ENCODE data around the gene CFAP251.

Gene CFAP251

GRCh38 chr12:122006186-122006926 is 88.0 kb downstream of the CFAP251 start:
- Histone ChIP-seq H3K9ac (ENCODE audit: low read length in 2 of 2) (no peak overlapping the region), H3K9me3 (ENCODE audit: control insufficient read depth in 2 of 2, low read length in 2 of 2) (no peaks in the 10 kb centered on the region), H3K4me1 (ENCODE audit: control insufficient read depth, insufficient read depth, low read length) (no peaks in the 10 kb centered on the region), H3K36me3 (ENCODE audit: control insufficient read depth in 2 of 2, insufficient read depth in 2 of 2, low read length in 2 of 2) (no peaks in the 10 kb centered on the region), H3K4me3 (ENCODE audit: low read length in 2 of 2) (no peak overlapping the region), H3K27ac (ENCODE audit: low read length) (no peak overlapping the region), H3K27me3 (ENCODE audit: control insufficient read depth in 1 of 2, insufficient read depth in 2 of 2, low read length in 2 of 2) (no peaks in the 10 kb centered on the region)

GRCh38 chr12:122009741-122010140 is 91.3 kb downstream of the CFAP251 start:
- no peaks in the 10 kb centered on the region for H3K4me1 ChIP-seq (ENCODE audit: control insufficient read depth, insufficient read depth, low read length)
- H3K9me3 ChIP-seq (ENCODE audit: control insufficient read depth in 2 of 2, low read length in 2 of 2): no peaks in the 10 kb centered on the region
- no peaks in the 10 kb centered on the region for H3K36me3 ChIP-seq (ENCODE audit: control insufficient read depth in 2 of 2, insufficient read depth in 2 of 2, low read length in 2 of 2)
- no peak overlapping the region for H3K27ac ChIP-seq (ENCODE audit: low read length)
- no peaks in the 10 kb centered on the region for H3K27me3 ChIP-seq (ENCODE audit: control insufficient read depth in 1 of 2, insufficient read depth in 2 of 2, low read length in 2 of 2)
- no peak overlapping the region for H3K4me3 ChIP-seq (ENCODE audit: low read length in 2 of 2)
- no peak overlapping the region for H3K9ac ChIP-seq (ENCODE audit: low read length in 2 of 2)

- H3K4me3 ChIP-seq (ENCODE audit: low read length in 2 of 2): no peak overlapping the region
- no peak overlapping the region for H3K27ac ChIP-seq (ENCODE audit: low read length)
- H3K9ac ChIP-seq (ENCODE audit: low read length in 2 of 2): no peak overlapping the region
- no peaks in the 10 kb centered on the region for H3K27me3 ChIP-seq (ENCODE audit: control insufficient read depth in 1 of 2, insufficient read depth in 2 of 2, low read length in 2 of 2)
- no peaks in the 10 kb centered on the region for H3K9me3 ChIP-seq (ENCODE audit: control insufficient read depth in 2 of 2, low read length in 2 of 2)
- no peaks in the 10 kb centered on the region for H3K4me1 ChIP-seq (ENCODE audit: control insufficient read depth, insufficient read depth, low read length)
- H3K36me3 ChIP-seq (ENCODE audit: control insufficient read depth in 2 of 2, insufficient read depth in 2 of 2, low read length in 2 of 2): no peaks in the 10 kb centered on the region
Measured at GRCh38 chr12:122012184-122012583, 93.8 kb downstream of the CFAP251 start.

- Histone ChIP-seq H3K36me3 (ENCODE audit: control insufficient read depth in 2 of 2, insufficient read depth in 2 of 2, low read length in 2 of 2) (no peaks in the 10 kb centered on the region), H3K4me1 (ENCODE audit: control insufficient read depth, insufficient read depth, low read length) (no peaks in the 10 kb centered on the region), H3K9ac (ENCODE audit: low read length in 2 of 2) (no peak overlapping the region), H3K4me3 (ENCODE audit: low read length in 2 of 2) (no peak overlapping the region), H3K27me3 (ENCODE audit: control insufficient read depth in 1 of 2, insufficient read depth in 2 of 2, low read length in 2 of 2) (no peaks in the 10 kb centered on the region), H3K27ac (ENCODE audit: low read length) (no peak overlapping the region), H3K9me3 (ENCODE audit: control insufficient read depth in 2 of 2, low read length in 2 of 2) (no peaks in the 10 kb centered on the region)
Measured at GRCh38 chr12:122013136-122013535, 94.7 kb downstream of the CFAP251 start.

DNA sequence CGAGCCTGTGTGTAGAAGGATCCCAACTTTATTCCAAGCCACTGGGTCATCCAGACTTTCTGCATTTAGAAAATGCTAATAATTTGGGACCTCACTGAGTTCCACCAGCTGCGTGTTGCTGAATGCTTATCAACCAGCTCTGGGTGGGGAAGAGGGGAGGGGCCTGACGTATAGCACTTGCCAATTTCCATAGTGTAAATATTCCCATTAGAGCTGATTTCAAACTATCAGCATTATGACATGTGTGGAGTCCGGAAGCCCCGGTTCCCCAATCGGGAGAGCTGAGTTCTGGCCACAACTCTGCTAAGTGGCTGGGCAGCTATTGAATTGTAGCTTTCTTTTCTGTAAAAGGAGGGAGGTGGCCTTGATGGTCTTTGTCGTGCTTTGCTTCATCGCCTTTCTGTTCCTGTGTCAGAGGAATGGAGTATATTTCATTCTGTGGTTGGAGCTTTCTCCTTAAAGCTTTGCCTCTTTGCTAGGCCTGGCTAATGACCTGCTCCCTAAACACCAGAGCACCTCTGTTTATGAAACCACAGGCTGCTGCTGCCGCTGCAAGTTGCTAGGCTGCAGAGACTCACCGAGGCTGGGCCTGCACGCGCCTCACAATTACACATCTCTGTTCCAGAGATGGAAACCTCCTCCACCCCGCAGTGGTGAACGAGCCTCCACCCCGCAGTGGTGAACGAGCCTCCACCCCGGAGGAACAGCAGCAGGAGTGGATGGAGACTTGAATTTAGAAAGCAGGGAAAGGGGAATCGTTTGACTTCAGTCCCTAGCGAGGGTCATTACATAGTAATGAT is 95.6 kb downstream of the CFAP251 start:
- H3K4me3 ChIP-seq (ENCODE audit: low read length in 2 of 2): no peak overlapping the region
- H3K9me3 ChIP-seq (ENCODE audit: control insufficient read depth in 2 of 2, low read length in 2 of 2): no peaks in the 10 kb centered on the region
- H3K36me3 ChIP-seq (ENCODE audit: control insufficient read depth in 2 of 2, insufficient read depth in 2 of 2, low read length in 2 of 2): no peaks in the 10 kb centered on the region
- no peak overlapping the region for H3K9ac ChIP-seq (ENCODE audit: low read length in 2 of 2)
- no peak overlapping the region for H3K27ac ChIP-seq (ENCODE audit: low read length)
- no peaks in the 10 kb centered on the region for H3K27me3 ChIP-seq (ENCODE audit: control insufficient read depth in 1 of 2, insufficient read depth in 2 of 2, low read length in 2 of 2)
- no peaks in the 10 kb centered on the region for H3K4me1 ChIP-seq (ENCODE audit: control insufficient read depth, insufficient read depth, low read length)

GRCh38 chr12:122014781-122015180 is 96.4 kb downstream of the CFAP251 start:
- Histone ChIP-seq H3K9me3 (ENCODE audit: control insufficient read depth in 2 of 2, low read length in 2 of 2) (no peaks in the 10 kb centered on the region), H3K36me3 (ENCODE audit: control insufficient read depth in 2 of 2, insufficient read depth in 2 of 2, low read length in 2 of 2) (no peaks in the 10 kb centered on the region), H3K4me1 (ENCODE audit: control insufficient read depth, insufficient read depth, low read length) (no peaks in the 10 kb centered on the region), H3K9ac (ENCODE audit: low read length in 2 of 2) (no peak overlapping the region), H3K27me3 (ENCODE audit: control insufficient read depth in 1 of 2, insufficient read depth in 2 of 2, low read length in 2 of 2) (no peaks in the 10 kb centered on the region), H3K27ac (ENCODE audit: low read length) (no peak overlapping the region), H3K4me3 (ENCODE audit: low read length in 2 of 2) (no peak overlapping the region)

GRCh38 chr12:122018457-122018856 is 100.1 kb downstream of the CFAP251 start:
- Histone ChIP-seq H3K9ac (ENCODE audit: low read length in 2 of 2) (no peak overlapping the region), H3K4me3 (ENCODE audit: low read length in 2 of 2) (no peak overlapping the region), H3K4me1 (ENCODE audit: control insufficient read depth, insufficient read depth, low read length) (peaks cover 9% of the 10 kb centered on the region)

DNA sequence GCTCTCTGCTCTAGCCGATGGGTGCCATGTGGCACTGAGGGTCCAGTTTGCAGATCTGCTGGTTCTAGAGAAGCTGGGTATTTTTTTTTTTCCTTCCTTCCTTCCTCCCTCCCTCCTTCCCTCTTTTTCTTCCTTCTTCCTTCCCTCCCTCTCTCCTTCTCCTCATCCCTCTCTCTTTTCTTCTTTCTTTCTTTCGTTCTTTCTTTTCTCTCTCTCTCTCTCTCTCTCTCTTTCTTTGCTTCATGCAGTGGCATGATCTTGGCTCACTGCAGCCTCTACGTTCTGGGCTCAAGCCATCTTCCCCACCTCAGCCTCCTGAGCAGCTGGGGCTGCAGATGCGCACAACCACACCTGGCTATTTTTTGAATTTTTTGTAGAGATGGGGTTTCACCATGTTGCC is 100.5 kb downstream of the CFAP251 start:
- no peak overlapping the region for H3K9ac ChIP-seq (ENCODE audit: low read length in 2 of 2)
- peaks cover 13% of the 10 kb centered on the region for H3K4me1 ChIP-seq (ENCODE audit: control insufficient read depth, insufficient read depth, low read length)
- no peaks in the 10 kb centered on the region for H3K27me3 ChIP-seq (ENCODE audit: control insufficient read depth in 1 of 2, insufficient read depth in 2 of 2, low read length in 2 of 2)
- H3K27ac ChIP-seq (ENCODE audit: low read length): no peak overlapping the region
- no peaks in the 10 kb centered on the region for H3K9me3 ChIP-seq (ENCODE audit: control insufficient read depth in 2 of 2, low read length in 2 of 2)
- H3K36me3 ChIP-seq (ENCODE audit: control insufficient read depth in 2 of 2, insufficient read depth in 2 of 2, low read length in 2 of 2): no peaks in the 10 kb centered on the region
- H3K4me3 ChIP-seq (ENCODE audit: low read length in 2 of 2): no peak overlapping the region

More at GRCh38 chr12:122018457-122018856, 100.1 kb downstream of the CFAP251 start:
- Histone ChIP-seq H3K27ac (ENCODE audit: low read length) (no peak overlapping the region), H3K36me3 (ENCODE audit: control insufficient read depth in 2 of 2, insufficient read depth in 2 of 2, low read length in 2 of 2) (no peaks in the 10 kb centered on the region), H3K9me3 (ENCODE audit: control insufficient read depth in 2 of 2, low read length in 2 of 2) (no peaks in the 10 kb centered on the region), H3K27me3 (ENCODE audit: control insufficient read depth in 1 of 2, insufficient read depth in 2 of 2, low read length in 2 of 2) (no peaks in the 10 kb centered on the region)

DNA sequence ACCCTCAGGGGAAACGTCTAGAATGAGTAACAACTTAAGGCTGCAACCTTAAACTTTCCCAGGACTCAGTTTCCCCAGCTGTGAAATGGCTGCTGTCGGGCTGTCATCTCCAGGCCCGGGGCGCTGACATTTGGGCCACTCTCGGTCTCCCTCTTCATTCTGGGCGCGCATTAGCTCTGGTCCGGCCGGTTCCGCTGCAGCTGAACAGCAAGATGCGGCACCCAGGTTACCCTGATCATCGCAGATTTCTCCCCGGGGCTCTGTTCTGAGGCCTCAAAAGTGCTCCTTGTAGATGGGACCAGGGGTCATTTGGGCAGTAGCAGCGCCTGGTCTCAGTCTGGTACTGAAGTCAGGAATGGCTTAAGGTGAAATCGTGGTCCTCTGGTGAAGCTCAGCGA is 102.4 kb downstream of the CFAP251 start:
- Histone ChIP-seq H3K9me3 (ENCODE audit: control insufficient read depth in 2 of 2, low read length in 2 of 2) (no peaks in the 10 kb centered on the region), H3K36me3 (ENCODE audit: control insufficient read depth in 2 of 2, insufficient read depth in 2 of 2, low read length in 2 of 2) (no peaks in the 10 kb centered on the region), H3K27me3 (ENCODE audit: control insufficient read depth in 1 of 2, insufficient read depth in 2 of 2, low read length in 2 of 2) (no peaks in the 10 kb centered on the region), H3K27ac (ENCODE audit: low read length) (peak overlapping the region; percentile 46), H3K4me3 (ENCODE audit: low read length in 2 of 2) (peak overlapping the region; percentile 65 to 77), H3K9ac (ENCODE audit: low read length in 2 of 2) (peak overlapping the region in 1 of 2 donors; percentile 48), H3K4me1 (ENCODE audit: control insufficient read depth, insufficient read depth, low read length) (peaks cover 20% of the 10 kb centered on the region)

DNA sequence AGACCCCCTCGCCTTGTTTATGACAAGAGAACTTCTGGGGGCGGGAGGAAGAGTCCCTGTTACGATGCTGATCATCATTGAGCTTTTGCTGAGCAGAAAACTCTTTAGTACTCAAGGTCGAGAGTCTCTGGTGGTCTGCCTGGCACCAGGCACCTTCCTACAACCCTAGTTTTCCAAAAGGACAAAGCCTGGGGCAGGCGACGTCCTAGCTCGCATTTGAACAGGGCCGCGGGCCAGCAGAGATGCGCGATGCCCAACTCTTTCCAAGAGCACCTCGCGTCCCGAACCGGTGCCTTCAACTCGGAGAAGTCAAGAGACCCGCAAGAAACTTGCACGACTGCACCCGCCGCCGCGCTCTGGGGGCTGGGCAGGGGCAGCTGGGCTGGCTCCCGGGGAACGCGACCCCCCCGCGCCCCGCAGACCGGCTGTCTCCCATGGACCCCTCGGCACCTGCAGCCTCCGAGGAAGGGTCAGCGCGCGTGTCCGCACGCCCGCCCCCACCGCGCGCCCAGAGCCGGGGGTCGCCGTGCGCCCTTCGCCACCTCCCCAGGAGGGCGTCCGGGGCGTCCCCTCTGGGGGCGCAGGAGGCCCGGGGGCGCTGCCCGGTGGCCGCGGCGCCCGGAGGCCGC is 102.9 kb downstream of the CFAP251 start:
- Histone ChIP-seq H3K36me3 (ENCODE audit: control insufficient read depth in 2 of 2, insufficient read depth in 2 of 2, low read length in 2 of 2) (no peaks in the 10 kb centered on the region), H3K4me1 (ENCODE audit: control insufficient read depth, insufficient read depth, low read length) (peaks cover 20% of the 10 kb centered on the region), H3K4me3 (ENCODE audit: low read length in 2 of 2) (peak overlapping the region; percentile 65 to 77), H3K27me3 (ENCODE audit: control insufficient read depth in 1 of 2, insufficient read depth in 2 of 2, low read length in 2 of 2) (no peaks in the 10 kb centered on the region), H3K9ac (ENCODE audit: low read length in 2 of 2) (peak overlapping the region; percentile 48 to 64), H3K27ac (ENCODE audit: low read length) (peak overlapping the region; percentile 46), H3K9me3 (ENCODE audit: control insufficient read depth in 2 of 2, low read length in 2 of 2) (no peaks in the 10 kb centered on the region)

All from stomach smooth muscle (tissue), 2 donors.